ENCODE results near the gene ATP11A. TPM values are rescaled to one million over a fixed set of nuclear protein-coding genes. Genes with fewer than 3 reads are reported as not detected.

Gene ATP11A
- total RNA-seq, 2 donors from 2014 or later: 122 to 140 TPM

- WGBS, 2 experiments (ENCODE audit: insufficient coverage in 1 of 2, insufficient read length in 1 of 2): 96 to 97% methylated on average over 8 to 11 of the region's 11 CpGs
- peaks cover 25% of the 10 kb centered on the region for H3K9me3 ChIP-seq (ENCODE audit: control insufficient read depth, low read length)
Observed at GRCh38 chr13:112820318-112820717, 130.5 kb downstream of the ATP11A start.

GRCh38 chr13:112821340-112822055 lies 131.7 kb downstream of the ATP11A start:
- Histone ChIP-seq H3K4me3 (ENCODE audit: low read length) (no peak overlapping the region), H3K9me3 (ENCODE audit: control insufficient read depth, low read length) (peaks cover 23% of the 10 kb centered on the region), H3K27me3 (ENCODE audit: control insufficient read depth, insufficient read depth, low read length, poor library complexity, severe bottlenecking) (no peaks in the 10 kb centered on the region), H3K4me1 (ENCODE audit: control insufficient read depth, insufficient read depth, low read length) (no peaks in the 10 kb centered on the region), H3K36me3 (ENCODE audit: control insufficient read depth, insufficient read depth, low read length) (peaks cover 93% of the 10 kb centered on the region), H3K27ac (ENCODE audit: low read depth, low read length) (no peak overlapping the region), H3K9ac (ENCODE audit: extremely low read depth, low read length, poor library complexity, severe bottlenecking) (no peak overlapping the region)
- Mint-ChIP-seq H3K27ac (no peak overlapping the region), H3K27me3 (ENCODE audit: insufficient read depth) (no peaks in the 10 kb centered on the region), H3K4me1 (no peaks in the 10 kb centered on the region), H3K4me3 (no peak overlapping the region), H3K36me3 (ENCODE audit: low read depth) (peaks cover 85% of the 10 kb centered on the region), H3K9me3 (peaks cover 15% of the 10 kb centered on the region)
- DNase-seq: no peak
- 95 to 97% methylated on average over 10 to 18 of the region's 19 CpGs for WGBS, 2 experiments (ENCODE audit: insufficient coverage in 1 of 2, insufficient read length in 1 of 2)
- no peak for TF ChIP-seq CTCF (conservative IDR thresholded peaks at IDR 0.05)

More at GRCh38 chr13:112820318-112820717, 130.5 kb downstream of the ATP11A start:
- Histone ChIP-seq H3K4me1 (ENCODE audit: control insufficient read depth, insufficient read depth, low read length) (no peaks in the 10 kb centered on the region), H3K9ac (ENCODE audit: extremely low read depth, low read length, poor library complexity, severe bottlenecking) (no peak overlapping the region), H3K27ac (ENCODE audit: low read depth, low read length) (no peak overlapping the region), H3K36me3 (ENCODE audit: control insufficient read depth, insufficient read depth, low read length) (peaks cover 93% of the 10 kb centered on the region), H3K4me3 (ENCODE audit: low read length) (no peak overlapping the region), H3K27me3 (ENCODE audit: control insufficient read depth, insufficient read depth, low read length, poor library complexity, severe bottlenecking) (no peaks in the 10 kb centered on the region)
- no peak overlapping the region for H3K27ac Mint-ChIP-seq
- H3K9me3 Mint-ChIP-seq: peaks cover 15% of the 10 kb centered on the region
- no peak overlapping the region for H3K4me3 Mint-ChIP-seq
- peaks cover 85% of the 10 kb centered on the region for H3K36me3 Mint-ChIP-seq (ENCODE audit: low read depth)
- no peaks in the 10 kb centered on the region for H3K4me1 Mint-ChIP-seq
- no peak for DNase-seq
- H3K27me3 Mint-ChIP-seq (ENCODE audit: insufficient read depth): no peaks in the 10 kb centered on the region
- TF ChIP-seq CTCF (conservative IDR thresholded peaks at IDR 0.05): no peak

- Mint-ChIP-seq H3K36me3 (ENCODE audit: low read depth) (peaks cover 85% of the 10 kb centered on the region), H3K27ac (peak overlapping the region; percentile 70)
Observed at GRCh38 chr13:112822851-112823250, 133.0 kb downstream of the ATP11A start.

More at GRCh38 chr13:112822851-112823250, 133.0 kb downstream of the ATP11A start:
- Histone ChIP-seq H3K9me3 (ENCODE audit: control insufficient read depth, low read length) (peaks cover 9% of the 10 kb centered on the region), H3K4me3 (ENCODE audit: low read length) (no peak overlapping the region), H3K4me1 (ENCODE audit: control insufficient read depth, insufficient read depth, low read length) (no peaks in the 10 kb centered on the region), H3K27me3 (ENCODE audit: control insufficient read depth, insufficient read depth, low read length, poor library complexity, severe bottlenecking) (no peaks in the 10 kb centered on the region), H3K27ac (ENCODE audit: low read depth, low read length) (no peak overlapping the region), H3K36me3 (ENCODE audit: control insufficient read depth, insufficient read depth, low read length) (peaks cover 92% of the 10 kb centered on the region), H3K9ac (ENCODE audit: extremely low read depth, low read length, poor library complexity, severe bottlenecking) (no peak overlapping the region)
- peaks cover 7% of the 10 kb centered on the region for H3K9me3 Mint-ChIP-seq
- H3K27me3 Mint-ChIP-seq (ENCODE audit: insufficient read depth): no peaks in the 10 kb centered on the region
- no peak overlapping the region for H3K4me3 Mint-ChIP-seq
- WGBS, 2 experiments (ENCODE audit: insufficient coverage in 1 of 2, insufficient read length in 1 of 2): 85 to 86% methylated on average over 9 to 11 of the region's 11 CpGs
- TF ChIP-seq CTCF (conservative IDR thresholded peaks at IDR 0.05): no peak
- no peaks in the 10 kb centered on the region for H3K4me1 Mint-ChIP-seq
- DNase-seq: no peak

Measured in endodermal cell (in vitro differentiated cells).